ENCODE results near the gene NDUFS8.

DNA sequence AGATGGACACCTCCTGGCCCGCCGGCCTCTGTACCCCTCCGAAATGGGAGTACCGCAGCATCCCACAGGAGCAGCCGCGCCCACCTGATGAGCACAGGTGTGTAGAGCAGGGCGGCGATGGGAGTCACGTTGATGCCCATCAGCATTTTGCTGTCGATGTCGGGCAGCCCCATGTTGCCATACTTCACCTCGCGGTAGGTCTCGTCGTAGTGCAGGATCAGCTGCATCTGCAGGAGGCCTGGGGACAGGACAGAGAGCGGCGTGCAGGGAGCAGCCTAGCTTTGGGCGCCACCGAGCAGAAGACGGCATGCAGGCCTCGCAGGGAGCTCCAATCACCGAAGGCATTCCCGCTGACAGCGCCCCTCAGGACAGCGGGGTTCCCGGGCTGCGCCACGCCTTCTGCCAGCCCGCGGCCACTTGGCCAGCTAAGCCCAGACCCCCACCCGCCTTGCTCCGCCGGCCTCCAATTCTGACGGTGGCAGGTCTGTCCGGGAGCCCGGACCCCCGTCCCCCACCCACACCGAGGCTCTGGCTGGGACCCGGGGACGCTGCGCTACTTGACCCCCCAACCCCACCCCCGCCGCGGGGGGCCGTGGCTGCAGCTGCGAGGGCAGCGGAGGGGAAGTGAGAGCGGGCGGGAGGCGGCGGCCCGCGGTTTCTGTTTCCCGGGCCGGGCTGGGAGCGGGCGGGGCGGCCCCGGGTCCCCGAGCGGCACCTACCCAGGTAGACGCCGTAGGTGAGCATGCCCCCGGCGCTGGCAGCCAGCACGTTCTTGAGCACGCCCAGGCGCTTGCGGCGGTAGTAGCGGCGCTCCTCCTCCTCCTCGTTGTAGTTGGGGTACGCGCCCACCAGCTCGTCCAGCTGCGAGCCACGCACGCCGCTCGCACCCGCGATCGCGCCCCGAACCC lies 27.3 kb upstream of the NDUFS8 start:
- TF ChIP-seq, protein P1, sequence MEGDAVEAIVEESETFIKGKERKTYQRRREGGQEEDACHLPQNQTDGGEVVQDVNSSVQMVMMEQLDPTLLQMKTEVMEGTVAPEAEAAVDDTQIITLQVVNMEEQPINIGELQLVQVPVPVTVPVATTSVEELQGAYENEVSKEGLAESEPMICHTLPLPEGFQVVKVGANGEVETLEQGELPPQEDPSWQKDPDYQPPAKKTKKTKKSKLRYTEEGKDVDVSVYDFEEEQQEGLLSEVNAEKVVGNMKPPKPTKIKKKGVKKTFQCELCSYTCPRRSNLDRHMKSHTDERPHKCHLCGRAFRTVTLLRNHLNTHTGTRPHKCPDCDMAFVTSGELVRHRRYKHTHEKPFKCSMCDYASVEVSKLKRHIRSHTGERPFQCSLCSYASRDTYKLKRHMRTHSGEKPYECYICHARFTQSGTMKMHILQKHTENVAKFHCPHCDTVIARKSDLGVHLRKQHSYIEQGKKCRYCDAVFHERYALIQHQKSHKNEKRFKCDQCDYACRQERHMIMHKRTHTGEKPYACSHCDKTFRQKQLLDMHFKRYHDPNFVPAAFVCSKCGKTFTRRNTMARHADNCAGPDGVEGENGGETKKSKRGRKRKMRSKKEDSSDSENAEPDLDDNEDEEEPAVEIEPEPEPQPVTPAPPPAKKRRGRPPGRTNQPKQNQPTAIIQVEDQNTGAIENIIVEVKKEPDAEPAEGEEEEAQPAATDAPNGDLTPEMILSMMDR (IDR thresholded peaks at IDR 0.05): no peak
- no peak for TF ChIP-seq POLR2A (IDR thresholded peaks at IDR 0.05)

Data from uterus (tissue), 2 donors.